Dendritic cell treated with granulocyte-macrophage colony-stimulating factor and Interleukin-4, amounts not matched to agents 40 ng/mL and 50 ng/mL, for 4 days (primary cell): ENCODE data around the gene CDX1.

ENCODE experiments used
- H3K27ac Mint-ChIP-seq: one replicate; pipeline ENCODE4 v1.8.0; 2022; ENCODE audit warnings: mild to moderate bottlenecking, mixed read lengths
- H3K27me3 Mint-ChIP-seq: one replicate; pipeline ENCODE4 v1.8.0; 2022; ENCODE audit warnings: mild to moderate bottlenecking, mixed read lengths
- H3K36me3 Mint-ChIP-seq: one replicate; pipeline ENCODE4 v1.8.0; 2022; ENCODE audit warnings: low read depth, mixed read lengths
- H3K4me1 Mint-ChIP-seq: one replicate; pipeline ENCODE4 v1.8.0; 2022; ENCODE audit warnings: low read depth, mixed read lengths
- H3K4me3 Mint-ChIP-seq: one replicate; pipeline ENCODE4 v1.8.0; 2022; ENCODE audit warnings: mild to moderate bottlenecking, moderate library complexity, mixed read lengths
- H3K9me3 Mint-ChIP-seq: one replicate; pipeline ENCODE4 v1.8.0; 2022; ENCODE audit warnings: mixed read lengths
- intact Hi-C: fragments of 100-400 bp; cut with micrococcal nuclease; formaldehyde crosslinking; loops from one replicate; pipeline ENCODE4 v1.15.0; 2022

The CDX1 gene

GRCh38 chr5:150136305-150137167 is 30.0 kb upstream of the CDX1 start:
- no peak overlapping the region for H3K27ac Mint-ChIP-seq

GRCh38 chr5:150137168-150137957 is 29.2 kb upstream of the CDX1 start:
- intact Hi-C loops: loop anchor here (10.0 kb wide), 1 partner anchor 217 kb away; the partner anchor contains the start of gene TCOF1
- H3K4me3 Mint-ChIP-seq: no peak overlapping the region
- peaks cover 43% of the 10 kb centered on the region for H3K4me1 Mint-ChIP-seq
- H3K27me3 Mint-ChIP-seq: peaks cover 22% of the 10 kb centered on the region
- H3K27ac Mint-ChIP-seq: no peak overlapping the region
- H3K36me3 Mint-ChIP-seq: no peaks in the 10 kb centered on the region
- H3K9me3 Mint-ChIP-seq: no peaks in the 10 kb centered on the region

More at GRCh38 chr5:150136305-150137167, 30.0 kb upstream of the CDX1 start:
- H3K36me3 Mint-ChIP-seq: no peaks in the 10 kb centered on the region
- no peak overlapping the region for H3K4me3 Mint-ChIP-seq
- H3K4me1 Mint-ChIP-seq: peaks cover 44% of the 10 kb centered on the region
- intact Hi-C loops: loop anchor here (10.0 kb wide), 1 partner anchor 218 kb away; the partner anchor contains the start of gene TCOF1
- H3K9me3 Mint-ChIP-seq: no peaks in the 10 kb centered on the region
- peaks cover 22% of the 10 kb centered on the region for H3K27me3 Mint-ChIP-seq

- no peaks in the 10 kb centered on the region for H3K36me3 Mint-ChIP-seq
- H3K9me3 Mint-ChIP-seq: no peaks in the 10 kb centered on the region
- no peak overlapping the region for H3K27ac Mint-ChIP-seq
- intact Hi-C loops: loop anchor here (10.0 kb wide), 1 partner anchor 217 kb away; the partner anchor contains the start of gene TCOF1
- H3K4me3 Mint-ChIP-seq: no peak overlapping the region
- peaks cover 22% of the 10 kb centered on the region for H3K27me3 Mint-ChIP-seq
- peaks cover 41% of the 10 kb centered on the region for H3K4me1 Mint-ChIP-seq
Measured at GRCh38 chr5:150137997-150138396, 28.6 kb upstream of the CDX1 start.

- H3K9me3 Mint-ChIP-seq: no peaks in the 10 kb centered on the region
- no peak overlapping the region for H3K4me3 Mint-ChIP-seq
- H3K27me3 Mint-ChIP-seq: peaks cover 22% of the 10 kb centered on the region
- H3K4me1 Mint-ChIP-seq: peaks cover 41% of the 10 kb centered on the region
- intact Hi-C loops: loop anchor here (10.0 kb wide), 1 partner anchor 216 kb away; the partner anchor contains the start of gene TCOF1
- no peaks in the 10 kb centered on the region for H3K36me3 Mint-ChIP-seq
- H3K27ac Mint-ChIP-seq: no peak overlapping the region
Measured at GRCh38 chr5:150138551-150139265, 27.9 kb upstream of the CDX1 start.

GRCh38 chr5:150139334-150139733 is 27.2 kb upstream of the CDX1 start:
- Mint-ChIP-seq H3K9me3 (no peaks in the 10 kb centered on the region), H3K27ac (peak overlapping the region; percentile 37), H3K4me1 (peaks cover 44% of the 10 kb centered on the region), H3K4me3 (no peak overlapping the region), H3K27me3 (peaks cover 20% of the 10 kb centered on the region), H3K36me3 (no peaks in the 10 kb centered on the region)
- intact Hi-C loops: loop anchor here (10.0 kb wide), 1 partner anchor 215 kb away; the partner anchor contains the start of gene TCOF1

GRCh38 chr5:150140830-150141229 is 25.7 kb upstream of the CDX1 start:
- intact Hi-C loops: no loop called here
- Mint-ChIP-seq H3K36me3 (no peaks in the 10 kb centered on the region), H3K4me3 (no peak overlapping the region), H3K4me1 (peaks cover 54% of the 10 kb centered on the region), H3K9me3 (no peaks in the 10 kb centered on the region), H3K27ac (no peak overlapping the region), H3K27me3 (peaks cover 6% of the 10 kb centered on the region)

- H3K4me1 Mint-ChIP-seq: peaks cover 57% of the 10 kb centered on the region
- no peak overlapping the region for H3K27ac Mint-ChIP-seq
- no peaks in the 10 kb centered on the region for H3K36me3 Mint-ChIP-seq
- no peak overlapping the region for H3K4me3 Mint-ChIP-seq
- intact Hi-C loops: no loop called here
- peaks cover 8% of the 10 kb centered on the region for H3K27me3 Mint-ChIP-seq
- no peaks in the 10 kb centered on the region for H3K9me3 Mint-ChIP-seq
Measured at GRCh38 chr5:150141544-150142184, 24.9 kb upstream of the CDX1 start.

GRCh38 chr5:150142185-150142958 is 24.2 kb upstream of the CDX1 start:
- Mint-ChIP-seq H3K36me3 (no peaks in the 10 kb centered on the region), H3K4me3 (peak overlapping the region; percentile 25), H3K4me1 (peaks cover 57% of the 10 kb centered on the region), H3K27me3 (peaks cover 8% of the 10 kb centered on the region), H3K9me3 (no peaks in the 10 kb centered on the region), H3K27ac (peak overlapping the region; percentile 77)
- intact Hi-C loops: no loop called here

GRCh38 chr5:150142959-150143349 is 23.6 kb upstream of the CDX1 start:
- Mint-ChIP-seq H3K27ac (peak overlapping the region; percentile 77), H3K27me3 (peaks cover 5% of the 10 kb centered on the region), H3K9me3 (no peaks in the 10 kb centered on the region), H3K36me3 (no peaks in the 10 kb centered on the region), H3K4me1 (peaks cover 57% of the 10 kb centered on the region), H3K4me3 (peak overlapping the region; percentile 25)
- intact Hi-C loops: no loop called here

- H3K36me3 Mint-ChIP-seq: no peaks in the 10 kb centered on the region
- H3K4me3 Mint-ChIP-seq: no peak overlapping the region
- peaks cover 57% of the 10 kb centered on the region for H3K4me1 Mint-ChIP-seq
- intact Hi-C loops: no loop called here
- H3K27me3 Mint-ChIP-seq: peaks cover 2% of the 10 kb centered on the region
- H3K9me3 Mint-ChIP-seq: no peaks in the 10 kb centered on the region
- peak overlapping the region; percentile 77 for H3K27ac Mint-ChIP-seq
Measured at GRCh38 chr5:150143350-150144245, 23.0 kb upstream of the CDX1 start.

GRCh38 chr5:150144246-150144801 is 22.3 kb upstream of the CDX1 start:
- intact Hi-C loops: no loop called here
- Mint-ChIP-seq H3K4me3 (no peak overlapping the region), H3K27ac (peak overlapping the region; percentile 19)

GRCh38 chr5:150144879-150145278 is 21.7 kb upstream of the CDX1 start:
- H3K4me3 Mint-ChIP-seq: no peak overlapping the region
- peaks cover 57% of the 10 kb centered on the region for H3K4me1 Mint-ChIP-seq
- no peak overlapping the region for H3K27ac Mint-ChIP-seq
- peaks cover 2% of the 10 kb centered on the region for H3K27me3 Mint-ChIP-seq
- intact Hi-C loops: no loop called here
- H3K9me3 Mint-ChIP-seq: no peaks in the 10 kb centered on the region
- H3K36me3 Mint-ChIP-seq: no peaks in the 10 kb centered on the region

More at GRCh38 chr5:150144246-150144801, 22.3 kb upstream of the CDX1 start:
- peaks cover 2% of the 10 kb centered on the region for H3K27me3 Mint-ChIP-seq
- peaks cover 57% of the 10 kb centered on the region for H3K4me1 Mint-ChIP-seq
- H3K9me3 Mint-ChIP-seq: no peaks in the 10 kb centered on the region
- no peaks in the 10 kb centered on the region for H3K36me3 Mint-ChIP-seq
